ENCODE data around the gene MCUR1.

Gene MCUR1

GRCh38 chr6:13811627-13812358 lies 2.6 kb downstream of the MCUR1 start:
- Histone ChIP-seq H3K9me3 (ENCODE audit: control insufficient read depth, low read length) (no peaks in the 10 kb centered on the region), H3K27me3 (ENCODE audit: control insufficient read depth, insufficient read depth, low read length, poor library complexity, severe bottlenecking) (no peaks in the 10 kb centered on the region), H3K27ac (ENCODE audit: insufficient read depth, low read depth, low read length, poor library complexity, severe bottlenecking) (no peak overlapping the region), H3K36me3 (ENCODE audit: control insufficient read depth, insufficient read depth, low read length) (no peaks in the 10 kb centered on the region), H3K4me1 (ENCODE audit: control insufficient read depth, insufficient read depth, low read length) (peaks cover 8% of the 10 kb centered on the region), H3K4me3 (ENCODE audit: insufficient read depth, low read depth, low read length) (no peak overlapping the region)
- WGBS, 2 experiments, result 87 to 89% methylated on average over 8 of the region's 8 CpGs

- H3K27ac ChIP-seq (ENCODE audit: insufficient read depth, low read depth, low read length, poor library complexity, severe bottlenecking), result no peak overlapping the region
Observed at GRCh38 chr6:13810688-13811446, 3.5 kb downstream of the MCUR1 start.

GRCh38 chr6:13808801-13809200 lies 5.6 kb downstream of the MCUR1 start:
- Histone ChIP-seq H3K4me3 (ENCODE audit: insufficient read depth, low read depth, low read length) (no peak overlapping the region), H3K27ac (ENCODE audit: insufficient read depth, low read depth, low read length, poor library complexity, severe bottlenecking) (no peak overlapping the region), H3K27me3 (ENCODE audit: control insufficient read depth, insufficient read depth, low read length, poor library complexity, severe bottlenecking) (no peaks in the 10 kb centered on the region), H3K4me1 (ENCODE audit: control insufficient read depth, insufficient read depth, low read length) (peaks cover 8% of the 10 kb centered on the region), H3K36me3 (ENCODE audit: control insufficient read depth, insufficient read depth, low read length) (no peaks in the 10 kb centered on the region), H3K9me3 (ENCODE audit: control insufficient read depth, low read length) (no peaks in the 10 kb centered on the region)
- WGBS, 2 experiments, result 97% methylated on average over 4 of the region's 4 CpGs

More at GRCh38 chr6:13810688-13811446, 3.5 kb downstream of the MCUR1 start:
- Histone ChIP-seq H3K36me3 (ENCODE audit: control insufficient read depth, insufficient read depth, low read length) (no peaks in the 10 kb centered on the region), H3K27me3 (ENCODE audit: control insufficient read depth, insufficient read depth, low read length, poor library complexity, severe bottlenecking) (no peaks in the 10 kb centered on the region), H3K4me3 (ENCODE audit: insufficient read depth, low read depth, low read length) (no peak overlapping the region), H3K4me1 (ENCODE audit: control insufficient read depth, insufficient read depth, low read length) (peaks cover 8% of the 10 kb centered on the region), H3K9me3 (ENCODE audit: control insufficient read depth, low read length) (no peaks in the 10 kb centered on the region)
- WGBS, 2 experiments, result 93% methylated on average over 3 of the region's 3 CpGs

DNA sequence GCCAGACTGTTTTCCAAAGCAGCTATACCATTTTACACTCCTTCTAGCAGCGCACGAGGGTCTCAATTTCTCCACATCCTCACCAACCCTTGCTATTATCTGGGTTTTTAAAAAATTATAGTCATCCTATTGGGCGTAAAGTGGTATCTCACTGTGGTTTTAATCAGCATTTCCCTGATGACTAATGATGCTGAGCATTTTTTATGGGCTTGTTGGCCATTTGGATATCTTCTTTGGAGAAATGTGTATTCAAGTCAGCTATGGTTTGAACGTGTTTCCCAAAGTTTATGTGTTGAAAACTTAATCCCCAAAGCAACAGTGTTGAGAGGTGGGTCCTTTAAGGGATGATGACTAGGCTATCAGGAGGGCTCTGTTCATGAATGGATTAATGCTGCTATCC lies 6.7 kb downstream of the MCUR1 start:
- no peaks in the 10 kb centered on the region for H3K27me3 ChIP-seq (ENCODE audit: control insufficient read depth, insufficient read depth, low read length, poor library complexity, severe bottlenecking)
- H3K27ac ChIP-seq (ENCODE audit: insufficient read depth, low read depth, low read length, poor library complexity, severe bottlenecking), result no peak overlapping the region
- H3K36me3 ChIP-seq (ENCODE audit: control insufficient read depth, insufficient read depth, low read length), result no peaks in the 10 kb centered on the region
- peaks cover 8% of the 10 kb centered on the region for H3K4me1 ChIP-seq (ENCODE audit: control insufficient read depth, insufficient read depth, low read length)
- no peak overlapping the region for H3K4me3 ChIP-seq (ENCODE audit: insufficient read depth, low read depth, low read length)
- H3K9me3 ChIP-seq (ENCODE audit: control insufficient read depth, low read length), result no peaks in the 10 kb centered on the region
- WGBS, 2 experiments, result 90 to 92% methylated on average over 4 of the region's 4 CpGs

- Histone ChIP-seq H3K4me1 (ENCODE audit: control insufficient read depth, insufficient read depth, low read length) (no peaks in the 10 kb centered on the region), H3K9me3 (ENCODE audit: control insufficient read depth, low read length) (no peaks in the 10 kb centered on the region), H3K4me3 (ENCODE audit: insufficient read depth, low read depth, low read length) (no peak overlapping the region), H3K27ac (ENCODE audit: insufficient read depth, low read depth, low read length, poor library complexity, severe bottlenecking) (no peak overlapping the region), H3K27me3 (ENCODE audit: control insufficient read depth, insufficient read depth, low read length, poor library complexity, severe bottlenecking) (no peaks in the 10 kb centered on the region), H3K36me3 (ENCODE audit: control insufficient read depth, insufficient read depth, low read length) (peaks cover 25% of the 10 kb centered on the region)
- 91 to 98% methylated on average over 4 of the region's 4 CpGs for WGBS, 2 experiments
Observed at GRCh38 chr6:13803581-13803980, 10.8 kb downstream of the MCUR1 start.

DNA sequence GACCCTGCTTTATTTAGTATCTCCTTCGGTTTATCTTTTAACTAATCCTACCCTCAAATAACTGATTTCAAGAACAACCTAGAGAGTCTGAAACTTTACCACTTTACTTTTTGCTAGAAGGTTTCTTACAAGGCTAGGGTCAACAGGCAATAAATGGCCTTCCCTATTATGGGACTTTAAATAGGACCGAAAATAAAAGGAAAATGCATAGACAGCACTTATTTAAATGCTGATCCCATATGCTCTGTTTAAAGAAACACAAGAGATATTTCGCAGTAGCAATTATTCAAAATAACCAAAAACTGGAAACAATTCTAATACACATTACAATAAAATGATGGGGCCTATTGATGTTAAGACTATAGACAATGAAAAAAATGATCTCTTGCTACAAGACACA lies 13.7 kb downstream of the MCUR1 start:
- Histone ChIP-seq H3K27ac (ENCODE audit: insufficient read depth, low read depth, low read length, poor library complexity, severe bottlenecking) (no peak overlapping the region), H3K36me3 (ENCODE audit: control insufficient read depth, insufficient read depth, low read length) (peaks cover 37% of the 10 kb centered on the region), H3K27me3 (ENCODE audit: control insufficient read depth, insufficient read depth, low read length, poor library complexity, severe bottlenecking) (no peaks in the 10 kb centered on the region), H3K9me3 (ENCODE audit: control insufficient read depth, low read length) (no peaks in the 10 kb centered on the region), H3K4me1 (ENCODE audit: control insufficient read depth, insufficient read depth, low read length) (no peaks in the 10 kb centered on the region), H3K4me3 (ENCODE audit: insufficient read depth, low read depth, low read length) (no peak overlapping the region)
- WGBS, 2 experiments, result 98 to 100% methylated on average over 2 to 3 of the region's 3 CpGs

DNA sequence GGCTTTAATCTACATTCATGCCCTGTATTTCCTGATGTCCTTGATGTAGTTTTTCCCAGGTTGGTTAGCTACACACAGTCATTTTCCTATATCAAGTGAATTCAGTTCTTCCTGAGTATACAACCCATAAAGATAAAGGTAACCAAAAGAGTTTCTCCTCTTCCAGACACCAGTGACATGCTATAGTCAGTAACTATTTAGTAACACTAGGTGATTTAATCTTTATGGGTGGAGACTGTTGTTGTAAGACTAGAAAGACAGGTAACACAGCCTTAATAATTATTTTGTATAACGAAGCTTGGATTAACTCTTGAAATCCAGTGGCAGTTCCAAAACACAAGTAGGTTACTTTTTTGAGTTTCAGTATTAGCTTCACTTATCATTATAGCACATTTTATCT lies 17.6 kb downstream of the MCUR1 start:
- peaks cover 42% of the 10 kb centered on the region for H3K36me3 ChIP-seq (ENCODE audit: control insufficient read depth, insufficient read depth, low read length)
- no peaks in the 10 kb centered on the region for H3K27me3 ChIP-seq (ENCODE audit: control insufficient read depth, insufficient read depth, low read length, poor library complexity, severe bottlenecking)
- no peaks in the 10 kb centered on the region for H3K9me3 ChIP-seq (ENCODE audit: control insufficient read depth, low read length)
- no peak overlapping the region for H3K27ac ChIP-seq (ENCODE audit: insufficient read depth, low read depth, low read length, poor library complexity, severe bottlenecking)
- no peaks in the 10 kb centered on the region for H3K4me1 ChIP-seq (ENCODE audit: control insufficient read depth, insufficient read depth, low read length)
- 100% methylated on average over 1 of the region's 1 CpG; no CpG with 5 or more reads in 1 of the 2 experiments for WGBS, 2 experiments
- no peak overlapping the region for H3K4me3 ChIP-seq (ENCODE audit: insufficient read depth, low read depth, low read length)

GRCh38 chr6:13795041-13795750 lies 19.2 kb downstream of the MCUR1 start:
- Histone ChIP-seq H3K36me3 (ENCODE audit: control insufficient read depth, insufficient read depth, low read length) (peaks cover 36% of the 10 kb centered on the region), H3K4me1 (ENCODE audit: control insufficient read depth, insufficient read depth, low read length) (no peaks in the 10 kb centered on the region), H3K27ac (ENCODE audit: insufficient read depth, low read depth, low read length, poor library complexity, severe bottlenecking) (no peak overlapping the region), H3K9me3 (ENCODE audit: control insufficient read depth, low read length) (no peaks in the 10 kb centered on the region), H3K27me3 (ENCODE audit: control insufficient read depth, insufficient read depth, low read length, poor library complexity, severe bottlenecking) (no peaks in the 10 kb centered on the region), H3K4me3 (ENCODE audit: insufficient read depth, low read depth, low read length) (no peak overlapping the region)
- WGBS, 2 experiments, result 45 to 54% methylated on average over 8 of the region's 8 CpGs

DNA sequence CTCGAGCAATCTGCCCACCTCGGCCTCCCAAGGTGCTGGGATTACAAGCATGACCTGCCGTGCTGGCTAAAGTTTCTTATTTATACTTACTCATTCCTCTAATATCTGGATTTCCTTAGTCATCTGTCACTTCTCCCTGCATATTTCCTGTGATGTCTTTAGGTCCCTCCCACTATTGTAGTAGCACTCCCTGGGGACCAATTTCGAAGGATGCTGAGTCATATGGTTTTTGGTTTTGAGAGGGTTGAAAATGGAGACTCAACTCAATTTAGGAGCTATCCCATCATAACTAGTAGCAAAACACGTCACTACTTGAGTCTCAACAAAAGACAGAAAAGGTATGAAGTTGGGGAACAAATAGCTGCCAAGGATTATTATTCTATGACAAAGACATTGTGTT lies 20.2 kb downstream of the MCUR1 start:
- Histone ChIP-seq H3K27ac (ENCODE audit: insufficient read depth, low read depth, low read length, poor library complexity, severe bottlenecking) (no peak overlapping the region), H3K27me3 (ENCODE audit: control insufficient read depth, insufficient read depth, low read length, poor library complexity, severe bottlenecking) (no peaks in the 10 kb centered on the region), H3K36me3 (ENCODE audit: control insufficient read depth, insufficient read depth, low read length) (peaks cover 39% of the 10 kb centered on the region), H3K9me3 (ENCODE audit: control insufficient read depth, low read length) (no peaks in the 10 kb centered on the region), H3K4me1 (ENCODE audit: control insufficient read depth, insufficient read depth, low read length) (no peaks in the 10 kb centered on the region), H3K4me3 (ENCODE audit: insufficient read depth, low read depth, low read length) (no peak overlapping the region)
- 94 to 98% methylated on average over 4 of the region's 5 CpGs for WGBS, 2 experiments

GRCh38 chr6:13789746-13790145 lies 24.6 kb downstream of the MCUR1 start:
- Histone ChIP-seq H3K4me1 (ENCODE audit: control insufficient read depth, insufficient read depth, low read length) (peaks cover 9% of the 10 kb centered on the region), H3K9me3 (ENCODE audit: control insufficient read depth, low read length) (no peaks in the 10 kb centered on the region), H3K27me3 (ENCODE audit: control insufficient read depth, insufficient read depth, low read length, poor library complexity, severe bottlenecking) (no peaks in the 10 kb centered on the region), H3K4me3 (ENCODE audit: insufficient read depth, low read depth, low read length) (no peak overlapping the region), H3K36me3 (ENCODE audit: control insufficient read depth, insufficient read depth, low read length) (peaks cover 22% of the 10 kb centered on the region), H3K27ac (ENCODE audit: insufficient read depth, low read depth, low read length, poor library complexity, severe bottlenecking) (no peak overlapping the region)
- WGBS, 2 experiments, result 73 to 100% methylated on average over 1 of the region's 1 CpG
